ENCODE data around the gene ARHGEF40. TPM values are rescaled to one million over a fixed set of nuclear protein-coding genes. Genes with fewer than 3 reads are reported as not detected.

The ARHGEF40 gene
- total RNA-seq, 1 experiment from 2014 or later: 74.2 TPM

GRCh38 chr14:21043974-21044618, 26.0 kb upstream of the ARHGEF40 start:
- no peak overlapping the region for H3K4me3 Mint-ChIP-seq
- DNase-seq (ENCODE audit: low spot score) (no peak), ATAC-seq (no peak)
- no peaks in the 10 kb centered on the region for H3K36me3 Mint-ChIP-seq
- TF ChIP-seq MAX (CRISPR knock-in tag; IDR thresholded peaks at IDR 0.05): no peak
- no peak for TF ChIP-seq CREM (CRISPR knock-in tag; IDR thresholded peaks at IDR 0.05)
- no peak for TF ChIP-seq SP1 (CRISPR knock-in tag; conservative IDR thresholded peaks at IDR 0.05)
- no peak for TF ChIP-seq JAZF1 (CRISPR knock-in tag; IDR thresholded peaks at IDR 0.05)
- no peak for TF ChIP-seq ZNF512 (CRISPR knock-in tag; IDR thresholded peaks at IDR 0.05; ENCODE audit: borderline replicate concordance)
- no peak for TF ChIP-seq ZNF425 (CRISPR knock-in tag; conservative IDR thresholded peaks at IDR 0.05)
- no peak for TF ChIP-seq STAT6 (CRISPR knock-in tag; conservative IDR thresholded peaks at IDR 0.05; ENCODE audit: low read depth)
- no peak for TF ChIP-seq PRRX2 (CRISPR knock-in tag; IDR thresholded peaks at IDR 0.05)
- TF ChIP-seq NR3C1 (CRISPR knock-in tag; conservative IDR thresholded peaks at IDR 0.05; ENCODE audit: low read depth): no peak
- TF ChIP-seq RORB (CRISPR knock-in tag; IDR thresholded peaks at IDR 0.05): no peak
- TF ChIP-seq TEAD4 (CRISPR knock-in tag; IDR thresholded peaks at IDR 0.05): no peak
- no peak for TF ChIP-seq PREB (CRISPR knock-in tag; IDR thresholded peaks at IDR 0.05; ENCODE audit: borderline replicate concordance)
- TF ChIP-seq ATF3 (CRISPR knock-in tag; conservative IDR thresholded peaks at IDR 0.05): no peak
- no peaks in the 10 kb centered on the region for H3K9me3 Mint-ChIP-seq
- peaks cover 3% of the 10 kb centered on the region; the same call in 1 of the 2 replicates for H3K27me3 Mint-ChIP-seq (ENCODE audit: low read depth)
- ChIA-PET POLR2A (no interaction called here), CTCF (interaction anchor here (1.0 to 7.0 kb wide), 7 partner anchors 12 to 299 kb away, joined by 3 to 670 read pairs (median 5); no protein-coding TSS in a partner anchor)
- peaks cover 15% of the 10 kb centered on the region for H3K4me1 Mint-ChIP-seq
- H3K27ac Mint-ChIP-seq: no peak overlapping the region

- POLR2A ChIA-PET: no interaction called here
- no peaks in the 10 kb centered on the region for H3K9me3 Mint-ChIP-seq
- no peak overlapping the region for H3K27ac Mint-ChIP-seq
- no peak for ATAC-seq
- H3K36me3 Mint-ChIP-seq: no peaks in the 10 kb centered on the region
- H3K27me3 Mint-ChIP-seq (ENCODE audit: low read depth): peaks cover 3% of the 10 kb centered on the region
- CTCF ChIA-PET: interaction anchor here (0.7 to 2.2 kb wide), 8 partner anchors 7 to 76 kb away, joined by 3 to 19 read pairs (median 4); no protein-coding TSS in a partner anchor
- no peak for DNase-seq (ENCODE audit: low spot score)
- no peaks in the 10 kb centered on the region for H3K4me1 Mint-ChIP-seq
- H3K4me3 Mint-ChIP-seq: no peak overlapping the region
- TF ChIP-seq FOXJ3 (CRISPR knock-in tag; IDR thresholded peaks at IDR 0.05; ENCODE audit: borderline replicate concordance) (no peak), STAT6 (CRISPR knock-in tag; conservative IDR thresholded peaks at IDR 0.05; ENCODE audit: low read depth) (no peak), TEAD4 (CRISPR knock-in tag; IDR thresholded peaks at IDR 0.05) (no peak), ZBTB21 (CRISPR knock-in tag; IDR thresholded peaks at IDR 0.05; ENCODE audit: borderline replicate concordance) (no peak), E2F4 (CRISPR knock-in tag; IDR thresholded peaks at IDR 0.05; ENCODE audit: borderline replicate concordance, low read depth) (no peak), E2F1 (CRISPR knock-in tag; IDR thresholded peaks at IDR 0.05) (no peak)
These were observed 22.7 kb upstream of the ARHGEF40 start for GRCh38 chr14:21047378-21047781.

Data from WTC11 (cell line).